H1 (cell line): ENCODE results near the gene CACNA2D3. TPM values are rescaled to one million over a fixed set of nuclear protein-coding genes. Genes with fewer than 3 reads are reported as not detected.

ENCODE experiments used
- CTCF ChIA-PET: fragments of 300-600 bp; sonication (Branson Sonifier 250); formaldehyde crosslinking; loops from one replicate; lab custom pipeline; 2021; ENCODE audit not compliant: partially characterized antibody; lab: Charles Lee
- POLR2A ChIA-PET: fragments of 300-600 bp; sonication (Branson Sonifier 250); formaldehyde crosslinking; loops from one replicate; lab custom pipeline; 2021; ENCODE audit warnings: inconsistent platforms; ENCODE audit not compliant: partially characterized antibody; lab: Charles Lee
- DNase-seq, 2 experiments: peaks; one replicate each; pipeline versions ENCODE4 v3.0.0 to v3.0.0-alpha.2; 2010 to 2022; ENCODE audit warnings: low spot score in 2 of 2, low read depth in 1 of 2, mixed read lengths in 1 of 2
- FAIRE-seq: peaks from 2 replicates; lab custom pipeline; 2011; peaks lifted over from hg19 to GRCh38; lab: Jason Lieb, UNC
- H2AFZ ChIP-seq: 2 replicates; pipeline ENCODE4 v1.8.1; 2012; ENCODE audit warnings: low read length, inconsistent platforms
- H2AK5ac ChIP-seq: 2 replicates; pipeline ENCODE4 v1.6.1; 2013; ENCODE audit warnings: low read depth, low read length
- H2BK120ac ChIP-seq: replicated peaks from 2 replicates; pipeline ENCODE3; 2013; ENCODE audit warnings: low read depth, low read length, inconsistent platforms
- H2BK12ac ChIP-seq: 2 replicates; pipeline ENCODE4 v1.6.1; 2013; ENCODE audit warnings: low read depth, low read length
- H2BK15ac ChIP-seq: 2 replicates; pipeline ENCODE4 v1.6.1; 2013; ENCODE audit warnings: low read length
- H2BK20ac ChIP-seq: 2 replicates; pipeline ENCODE4 v1.6.1; 2013; ENCODE audit warnings: low read length
- H2BK5ac ChIP-seq: 2 replicates; pipeline ENCODE4 v1.6.1; 2013; ENCODE audit warnings: low read depth, low read length
- H3K14ac ChIP-seq: 2 replicates; pipeline ENCODE4 v1.6.1; 2013; ENCODE audit warnings: inconsistent platforms; ENCODE audit not compliant: insufficient read length
- H3K18ac ChIP-seq: 2 replicates; pipeline ENCODE4 v1.6.1; 2013; ENCODE audit warnings: low read length; ENCODE audit errors: extremely low read depth
- H3K23ac ChIP-seq: 2 replicates; pipeline ENCODE4 v1.6.1; 2013; ENCODE audit warnings: inconsistent platforms; ENCODE audit not compliant: insufficient read length
- H3K23me2 ChIP-seq: 2 replicates; pipeline ENCODE4 v1.6.1; 2013; ENCODE audit warnings: low read depth, low read length
- H3K27ac ChIP-seq: 2 replicates; pipeline ENCODE4 v1.6.1; 2011; ENCODE audit warnings: low read depth, low read length, inconsistent platforms
- H3K27me3 ChIP-seq, 4 experiments: replicated peaks in 1 of 4; 1 replicate in 1 of 4; 2 replicates in 3 of 4; pipeline versions ENCODE4 v1.6.1 to v1.8.1; 2011 to 2013; ENCODE audit warnings: low read length in 3 of 4, mild to moderate bottlenecking in 3 of 4, inconsistent platforms in 2 of 4, mixed read lengths in 2 of 4, moderate library complexity in 1 of 4; ENCODE audit not compliant: control insufficient read depth in 3 of 4, insufficient read depth in 3 of 4; ENCODE audit errors: extremely low read depth in 1 of 4
- H3K36me3 ChIP-seq, 4 experiments: 2 replicates each; pipeline versions ENCODE4 v1.6.1 to v1.8.1; 2011 to 2013; ENCODE audit warnings: mild to moderate bottlenecking in 4 of 4, low read length in 3 of 4, moderate library complexity in 2 of 4, control low read depth in 1 of 4, inconsistent platforms in 1 of 4; ENCODE audit not compliant: insufficient read depth in 4 of 4, control insufficient read depth in 2 of 4
- H3K4ac ChIP-seq: replicated peaks from 2 replicates; pipeline ENCODE3; 2013; ENCODE audit warnings: low read length, low read depth, mixed read lengths, inconsistent platforms; ENCODE audit not compliant: insufficient read length
- H3K4me1 ChIP-seq, 4 experiments: replicated peaks in 1 of 4; 1 replicate in 1 of 4; 2 replicates in 3 of 4; pipeline versions ENCODE4 v1.6.1 to v1.8.1; 2011 to 2013; ENCODE audit warnings: low read length in 3 of 4, inconsistent platforms in 2 of 4, mixed read lengths in 1 of 4; ENCODE audit not compliant: insufficient read depth in 4 of 4, control insufficient read depth in 3 of 4
- H3K4me2 ChIP-seq, 2 experiments: 2 replicates each; pipeline versions ENCODE4 v1.6.1 to v1.8.1; 2011 to 2013; ENCODE audit warnings: low read depth in 2 of 2, low read length in 2 of 2, control low read depth in 1 of 2, inconsistent platforms in 1 of 2, mild to moderate bottlenecking in 1 of 2; ENCODE audit not compliant: insufficient read depth in 1 of 2
- H3K4me3 ChIP-seq, 4 experiments: fragments of 200-600, 300-600 bp in 1 of 4; sonication (generic), shearing (Covaris generic), sonication (Bioruptor Twin) in 1 of 4; 2 replicates each; pipeline versions ENCODE4 v1.5.1 to v1.8.1; 2011 to 2016; ENCODE audit warnings: low read length in 4 of 4, low read depth in 3 of 4, control low read depth in 2 of 4, inconsistent platforms in 2 of 4, mild to moderate bottlenecking in 2 of 4, mixed read lengths in 1 of 4, moderate library complexity in 1 of 4; ENCODE audit not compliant: insufficient read depth in 2 of 4; ENCODE audit errors: extremely low read depth in 1 of 4
- H3K56ac ChIP-seq: replicated peaks from 2 replicates; pipeline ENCODE3; 2013; ENCODE audit warnings: low read depth, mild to moderate bottlenecking, mixed read lengths, low read length, inconsistent platforms; ENCODE audit not compliant: insufficient read length
- H3K79me1 ChIP-seq: 2 replicates; pipeline ENCODE4 v1.6.1; 2013; ENCODE audit warnings: low read depth, low read length, control low read depth
- H3K79me2 ChIP-seq, 2 experiments: 2 replicates each; pipeline versions ENCODE4 v1.6.1 to v1.8.1; 2012 to 2013; ENCODE audit warnings: low read length in 2 of 2, mild to moderate bottlenecking in 2 of 2, inconsistent platforms in 1 of 2; ENCODE audit not compliant: insufficient read depth in 2 of 2, control insufficient read depth in 1 of 2
- H3K9ac ChIP-seq, 4 experiments: replicated peaks in 1 of 4; 1 replicate in 1 of 4; 2 replicates in 3 of 4; pipeline versions ENCODE4 v1.6.1 to v1.8.1; 2011 to 2013; ENCODE audit warnings: low read depth in 3 of 4, low read length in 3 of 4, control low read depth in 2 of 4, mild to moderate bottlenecking in 2 of 4, moderate library complexity in 2 of 4, inconsistent platforms in 1 of 4; ENCODE audit errors: extremely low read depth in 1 of 4
- H3K9me3 ChIP-seq, 2 experiments: 2 replicates each; pipeline versions ENCODE4 v1.6.1 to v1.8.1; 2012 to 2013; ENCODE audit warnings: mild to moderate bottlenecking in 2 of 2, moderate library complexity in 2 of 2, control low read depth in 1 of 2, inconsistent platforms in 1 of 2, low read depth in 1 of 2, low read length in 1 of 2, mixed read lengths in 1 of 2; ENCODE audit not compliant: insufficient read depth in 2 of 2
- H4K20me1 ChIP-seq, 2 experiments: replicated peaks in 1 of 2; 2 replicates each; pipeline versions ENCODE3 to v1.8.1; 2011 to 2013; ENCODE audit warnings: inconsistent platforms in 2 of 2, low read length in 2 of 2, mild to moderate bottlenecking in 1 of 2; ENCODE audit not compliant: insufficient read depth in 2 of 2, control insufficient read depth in 1 of 2
- H4K5ac ChIP-seq: 2 replicates; pipeline ENCODE4 v1.6.1; 2013; ENCODE audit warnings: low read length, low read depth, mixed read lengths, inconsistent platforms; ENCODE audit not compliant: insufficient read length
- H4K8ac ChIP-seq: 2 replicates; pipeline ENCODE4 v1.8.0; 2013; ENCODE audit warnings: mild to moderate bottlenecking, moderate library complexity, low read length, inconsistent platforms; ENCODE audit not compliant: insufficient read depth; ENCODE audit errors: extremely low read depth
- H4K91ac ChIP-seq: replicated peaks from 2 replicates; pipeline ENCODE3; 2013; ENCODE audit warnings: low read length, mixed read lengths, inconsistent platforms; ENCODE audit not compliant: insufficient read length
- CBX5 ChIP-seq: fragments of 300-800, 300-1000 bp; sonication (generic); IDR thresholded peaks from 2 replicates; pipeline ENCODE4 v1.7.1; 2016; ENCODE audit warnings: antibody characterized with exemption, low read length, low read depth
- RAD21 ChIP-seq, 2 experiments: IDR thresholded peaks in 1 of 2; conservative IDR thresholded peaks in 1 of 2; 2 replicates each; pipeline ENCODE4 v1.6.1; 2011; ENCODE audit warnings: low read depth in 2 of 2, low read length in 2 of 2, improper control_type of control experiment in 1 of 2, inconsistent platforms in 1 of 2, mild to moderate bottlenecking in 1 of 2, moderate library complexity in 1 of 2
- SIX5 ChIP-seq: IDR thresholded peaks from 2 replicates; pipeline ENCODE4 v1.6.1; 2011; ENCODE audit warnings: mild to moderate bottlenecking, low read depth, low read length
- TAF7 ChIP-seq: optimal IDR thresholded peaks from 2 replicates; pipeline ENCODE3; 2011; ENCODE audit warnings: low read depth, mild to moderate bottlenecking, inconsistent platforms, low read length, moderate library complexity, borderline replicate concordance
- WGBS, 2 experiments: shearing (Covaris generic) in 1 of 2; methylation state at CpG; one replicate each; pipeline versions ENCODE4 v1.1.6 to v1.1.7; 2013 to 2015; ENCODE audit warnings: low lambda C conversion rate in 2 of 2, mixed read lengths in 2 of 2, inconsistent platforms in 1 of 2, low coverage in 1 of 2, missing lambda C conversion rate in 1 of 2; ENCODE audit not compliant: insufficient replicate concordance in 2 of 2, insufficient coverage in 1 of 2, insufficient read length in 1 of 2; ENCODE audit errors: extremely low coverage in 1 of 2, missing lambda C conversion rate in 1 of 2; 5-methylcytosine and 5-hydroxymethylcytosine counted together
- polyA plus RNA-seq, 7 experiments: library from polyadenylated mRNA; depleted of rRNA in 3 of 7; stranded (reverse) in 5 of 7; unstranded in 2 of 7; fragments of >200 nt in 5 of 7; fragments of 200-250 nt in 2 of 7; gene quantifications; 1 replicate in 5 of 7; 2 replicates in 1 of 7; 4 replicates in 1 of 7; pipeline versions ENCODE4 v1.2.1 to v1.2.3, GENCODE V29; 2011 to 2013; ENCODE audit warnings: missing spikeins in 2 of 7, mixed read lengths in 2 of 7
- total RNA-seq: library from RNA; stranded (reverse); fragmentation: NEBNext Ultra II Directional; extraction: Animal tissue kit (Norgen Biotek cat#: 25700); gene quantifications from 2 replicates; pipeline ENCODE4 v1.2.1, GENCODE V29; 2021
- TF ChIP-seq, protein P1 (sequence below), 3 experiments: IDR thresholded peaks; 1 replicate in 2 of 3; 2 replicates in 1 of 3; pipeline versions ENCODE4 v1.5.1 to v1.6.1; 2011; ENCODE audit warnings: low read length in 3 of 3, mild to moderate bottlenecking in 3 of 3, inconsistent platforms in 2 of 3, low read depth in 1 of 3, moderate library complexity in 1 of 3; ENCODE audit not compliant: insufficient read depth in 1 of 3; ENCODE audit errors: control extremely low read depth in 1 of 3

CACNA2D3 gene
- total and polyA plus RNA-seq, 2 of the 8 experiments (the other 6 are each of a cell fraction or from before 2014, with no cell fraction given) = 1.5 to 1.8 TPM

DNA sequence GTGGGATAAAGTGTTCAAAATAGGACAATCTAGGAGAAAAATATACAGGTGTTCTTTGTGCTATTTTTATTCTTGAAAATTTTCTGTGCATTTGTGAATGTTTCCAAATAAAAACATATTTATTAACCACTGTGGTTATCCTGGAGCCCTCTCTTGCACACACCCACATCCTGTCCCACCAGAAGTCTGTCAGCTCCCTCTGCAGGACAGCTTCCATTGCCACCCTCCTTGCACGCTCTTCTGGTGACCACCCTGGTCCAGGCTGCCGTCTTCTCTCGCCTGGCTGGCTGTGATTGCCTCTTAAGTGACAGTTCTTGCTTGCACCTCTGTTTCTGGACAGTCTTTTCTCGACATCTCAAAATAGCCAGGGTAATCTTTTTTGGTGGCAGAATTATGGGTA is 411.5 kb downstream of the CACNA2D3 start:
- DNase-seq = no peak
- Histone ChIP-seq H2AFZ (no peak overlapping the region), H4K8ac (no peak overlapping the region), H3K14ac (no peak overlapping the region), H3K23me2 (peaks cover 2% of the 10 kb centered on the region; the same call in 1 of the 2 replicates), H2BK20ac (no peak overlapping the region), H2AK5ac (no peak overlapping the region), H3K36me3 (no peaks in the 10 kb centered on the region), H3K27ac (no peak overlapping the region), H3K4me1 (peaks cover 0 to 1% (median under 1%) of the 10 kb centered on the region in 4 experiments; a peak in 2 of 7 replicates), H2BK5ac (no peak overlapping the region), H3K9me3 (no peaks in the 10 kb centered on the region), H2BK120ac (no peak overlapping the region), H3K79me1 (no peaks in the 10 kb centered on the region), H3K4ac (no peak overlapping the region), H4K20me1 (no peaks in the 10 kb centered on the region), H3K79me2 (no peaks in the 10 kb centered on the region), H3K9ac (no peak overlapping the region), H3K56ac (no peak overlapping the region), H3K27me3 (no peaks in the 10 kb centered on the region), H3K23ac (no peak overlapping the region), H2BK15ac (no peak overlapping the region), H2BK12ac (no peak overlapping the region), H4K5ac (no peak overlapping the region), H3K18ac (no peak overlapping the region), H3K4me3 (no peak overlapping the region), H4K91ac (no peak overlapping the region), H3K4me2 (no peak overlapping the region)
- 58% methylated on average over 4 of the region's 4 CpGs; no CpG with 5 or more reads in 1 of the 2 experiments for WGBS, 2 experiments
- ChIA-PET POLR2A (interaction anchor here (1.4 kb wide), 1 partner anchor 97 kb away, joined by 4 read pairs; no protein-coding TSS in a partner anchor), CTCF (interaction anchor here (0.6 to 4.4 kb wide), 8 partner anchors 14 to 291 kb away, joined by 3 to 36 read pairs (median 4); no protein-coding TSS in a partner anchor)
- FAIRE-seq = no peak
- TF ChIP-seq, protein P1, sequence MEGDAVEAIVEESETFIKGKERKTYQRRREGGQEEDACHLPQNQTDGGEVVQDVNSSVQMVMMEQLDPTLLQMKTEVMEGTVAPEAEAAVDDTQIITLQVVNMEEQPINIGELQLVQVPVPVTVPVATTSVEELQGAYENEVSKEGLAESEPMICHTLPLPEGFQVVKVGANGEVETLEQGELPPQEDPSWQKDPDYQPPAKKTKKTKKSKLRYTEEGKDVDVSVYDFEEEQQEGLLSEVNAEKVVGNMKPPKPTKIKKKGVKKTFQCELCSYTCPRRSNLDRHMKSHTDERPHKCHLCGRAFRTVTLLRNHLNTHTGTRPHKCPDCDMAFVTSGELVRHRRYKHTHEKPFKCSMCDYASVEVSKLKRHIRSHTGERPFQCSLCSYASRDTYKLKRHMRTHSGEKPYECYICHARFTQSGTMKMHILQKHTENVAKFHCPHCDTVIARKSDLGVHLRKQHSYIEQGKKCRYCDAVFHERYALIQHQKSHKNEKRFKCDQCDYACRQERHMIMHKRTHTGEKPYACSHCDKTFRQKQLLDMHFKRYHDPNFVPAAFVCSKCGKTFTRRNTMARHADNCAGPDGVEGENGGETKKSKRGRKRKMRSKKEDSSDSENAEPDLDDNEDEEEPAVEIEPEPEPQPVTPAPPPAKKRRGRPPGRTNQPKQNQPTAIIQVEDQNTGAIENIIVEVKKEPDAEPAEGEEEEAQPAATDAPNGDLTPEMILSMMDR (IDR thresholded peaks at IDR 0.05; ENCODE audit: control extremely low read depth in 1 of 3, insufficient read depth in 1 of 3, low read depth in 1 of 3, low read length in 3 of 3) = peak; percentile 51 to 66 (median 62)
- TF ChIP-seq TAF7 (no peak), SIX5 (no peak), RAD21 (IDR thresholded peaks at IDR 0.05 in 1 of 2, conservative IDR thresholded peaks at IDR 0.05 in 1 of 2; ENCODE audit: low read depth in 2 of 2, low read length in 2 of 2) (peak; percentile 70 to 76), CBX5 (no peak)
